ENCODE measurements around the gene CEL.
A peak's percentile ranks its signal among the peaks of the same experiment; 100 is the strongest.
"Not testable (repeated sequence)": the region's sequence is repeated elsewhere in the genome, so short reads cannot be mapped to it uniquely, and the experiment has no call there.

The CEL gene

GRCh38 chr9:133040892-133041479 lies 20.8 kb upstream of the CEL start:
- not testable (repeated sequence) for H3K27me3 Mint-ChIP-seq; H3K9me3 Mint-ChIP-seq; H3K4me3 Mint-ChIP-seq; ATAC-seq (replicated peaks)
- peak; percentile 26 to 37 (median 30) for DNase-seq
- peaks cover 15 to 17% of the 10 kb centered on the region in 2 donors for H3K4me1 Mint-ChIP-seq (ENCODE audit: low read depth in 2 of 2)
- H3K27ac Mint-ChIP-seq = peak overlapping the region in 1 of 2 donors; percentile 62
- peaks cover 29% of the 10 kb centered on the region for H3K36me3 Mint-ChIP-seq (ENCODE audit: insufficient read depth)

DNA sequence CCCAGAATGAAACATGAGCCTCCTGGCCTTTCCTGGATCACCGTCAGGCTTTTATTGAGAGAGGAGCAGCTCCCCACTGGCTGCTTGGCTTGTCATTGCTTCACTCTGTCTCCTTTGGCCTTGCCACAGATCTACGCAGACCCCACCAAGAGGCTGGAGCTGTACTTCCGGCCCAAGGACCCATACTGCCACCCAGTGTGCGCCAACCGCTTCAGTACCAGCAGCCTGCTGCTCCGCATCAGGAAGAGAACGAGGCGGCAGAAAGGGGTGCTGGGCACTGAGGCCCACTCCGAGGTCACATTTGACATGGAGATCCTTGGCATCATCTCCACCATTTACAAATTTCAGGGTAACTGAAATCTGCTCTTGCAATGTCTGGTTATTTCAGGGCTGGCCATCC lies 19.8 kb upstream of the CEL start:
- Mint-ChIP-seq H3K4me1 (ENCODE audit: low read depth in 2 of 2) (peaks cover 15 to 17% of the 10 kb centered on the region in 2 donors), H3K4me3 (no peak overlapping the region), H3K9me3 (no peaks in the 10 kb centered on the region), H3K36me3 (ENCODE audit: insufficient read depth) (peaks cover 35% of the 10 kb centered on the region), H3K27me3 (no peaks in the 10 kb centered on the region), H3K27ac (no peak overlapping the region)
- no peak for ATAC-seq (replicated peaks)
- no peak for DNase-seq

DNA sequence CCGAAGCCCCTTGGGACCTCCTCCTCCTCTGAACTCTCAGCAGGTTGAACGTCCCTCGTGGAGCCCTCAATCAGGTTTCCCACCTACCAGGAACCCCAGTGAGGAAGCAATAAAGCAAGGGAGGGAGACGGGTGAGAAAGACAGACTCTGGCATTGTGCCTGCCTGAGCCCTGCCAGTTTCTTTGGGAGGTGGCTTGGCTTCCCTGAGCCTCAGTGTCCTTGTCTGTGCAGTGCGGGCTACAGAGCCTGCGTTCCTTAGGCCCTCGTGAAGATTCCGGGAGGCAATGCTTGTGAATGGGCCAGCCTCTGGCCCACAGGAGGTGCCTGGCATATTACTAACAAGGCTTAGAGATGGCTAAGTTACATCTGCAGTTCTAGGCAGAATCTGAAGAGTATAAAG lies 19.1 kb upstream of the CEL start:
- H3K4me1 Mint-ChIP-seq (ENCODE audit: low read depth in 2 of 2) = peaks cover 14 to 17% of the 10 kb centered on the region in 2 donors

DNA sequence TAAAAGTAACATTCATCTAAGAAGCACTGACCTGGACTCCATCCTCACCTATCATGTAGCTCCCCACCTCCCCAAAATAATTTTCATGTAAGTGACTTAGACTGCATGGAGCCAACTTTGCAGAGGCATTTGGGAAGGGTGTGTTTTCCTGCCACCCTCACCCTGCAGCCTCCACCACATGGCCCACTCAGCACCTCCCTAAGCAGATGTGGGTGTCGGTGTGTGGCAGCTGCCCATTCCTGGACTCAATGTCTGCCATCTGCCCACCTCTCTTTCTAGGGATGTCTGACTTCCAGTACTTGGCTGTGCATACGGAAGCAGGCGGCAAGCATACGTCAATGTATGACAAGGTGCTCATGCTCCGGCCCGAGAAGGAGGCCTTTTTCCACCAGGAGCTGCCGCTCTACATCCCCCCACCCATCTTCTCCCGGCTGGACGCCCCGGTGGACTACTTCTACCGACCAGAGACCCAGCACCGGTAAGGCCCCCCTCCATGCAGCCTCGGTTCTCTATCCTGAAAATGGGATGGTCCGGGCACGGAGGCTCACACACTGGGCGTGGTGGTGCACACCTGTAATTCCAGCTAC lies 18.2 kb upstream of the CEL start:
- H3K27ac Mint-ChIP-seq = no peak overlapping the region
- H3K4me3 Mint-ChIP-seq = no peak overlapping the region
- H3K27me3 Mint-ChIP-seq = no peaks in the 10 kb centered on the region
- H3K36me3 Mint-ChIP-seq (ENCODE audit: insufficient read depth) = peaks cover 34% of the 10 kb centered on the region
- ATAC-seq (replicated peaks) = no peak
- H3K4me1 Mint-ChIP-seq (ENCODE audit: low read depth in 2 of 2) = peaks cover 9 to 12% of the 10 kb centered on the region in 2 donors
- no peak for DNase-seq
- H3K9me3 Mint-ChIP-seq = no peaks in the 10 kb centered on the region

More for the DNA sequence above, 19.1 kb upstream of the CEL start:
- DNase-seq (no peak), ATAC-seq (replicated peaks) (no peak)
- no peak overlapping the region for H3K27ac Mint-ChIP-seq
- H3K4me3 Mint-ChIP-seq = no peak overlapping the region
- peaks cover 35% of the 10 kb centered on the region for H3K36me3 Mint-ChIP-seq (ENCODE audit: insufficient read depth)
- no peaks in the 10 kb centered on the region for H3K27me3 Mint-ChIP-seq
- H3K9me3 Mint-ChIP-seq = no peaks in the 10 kb centered on the region

DNA sequence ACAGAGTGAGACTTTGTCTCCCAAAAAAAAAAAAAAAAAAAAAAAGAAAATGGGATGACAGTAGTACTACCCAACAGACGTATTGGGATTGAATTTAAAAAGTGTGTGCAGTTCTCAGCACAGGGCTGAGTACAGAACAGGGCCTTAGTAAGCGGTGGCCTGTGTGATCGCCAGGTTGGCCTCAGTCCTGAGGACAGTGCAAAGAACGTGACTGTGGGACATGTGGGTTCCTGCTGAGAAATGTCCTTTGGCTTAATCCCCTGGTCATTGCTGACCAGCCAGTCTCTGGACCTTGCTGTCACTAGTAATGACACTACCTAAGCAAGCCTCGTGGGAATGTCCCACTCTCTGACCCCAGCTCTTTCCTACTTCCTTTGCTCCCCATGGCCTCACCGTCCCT lies 17.7 kb upstream of the CEL start:
- no peaks in the 10 kb centered on the region for H3K9me3 Mint-ChIP-seq
- H3K4me3 Mint-ChIP-seq = no peak overlapping the region
- H3K4me1 Mint-ChIP-seq (ENCODE audit: low read depth in 2 of 2) = peaks cover 6 to 12% of the 10 kb centered on the region in 2 donors
- ATAC-seq (replicated peaks) (no peak), DNase-seq (no peak)
- H3K36me3 Mint-ChIP-seq (ENCODE audit: insufficient read depth) = peaks cover 34% of the 10 kb centered on the region
- no peaks in the 10 kb centered on the region for H3K27me3 Mint-ChIP-seq
- no peak overlapping the region for H3K27ac Mint-ChIP-seq

GRCh38 chr9:133044661-133045060 lies 17.1 kb upstream of the CEL start:
- no peaks in the 10 kb centered on the region for H3K9me3 Mint-ChIP-seq
- no peak for DNase-seq
- H3K27me3 Mint-ChIP-seq = no peaks in the 10 kb centered on the region
- peaks cover 6 to 12% of the 10 kb centered on the region in 2 donors for H3K4me1 Mint-ChIP-seq (ENCODE audit: low read depth in 2 of 2)
- no peak overlapping the region for H3K4me3 Mint-ChIP-seq
- no peak for ATAC-seq (replicated peaks)
- no peak overlapping the region for H3K27ac Mint-ChIP-seq
- H3K36me3 Mint-ChIP-seq (ENCODE audit: insufficient read depth) = peaks cover 34% of the 10 kb centered on the region

GRCh38 chr9:133045132-133045531 lies 16.6 kb upstream of the CEL start:
- Mint-ChIP-seq H3K4me3 (no peak overlapping the region), H3K4me1 (ENCODE audit: low read depth in 2 of 2) (peaks cover 4 to 10% of the 10 kb centered on the region in 2 donors), H3K36me3 (ENCODE audit: insufficient read depth) (peaks cover 34% of the 10 kb centered on the region)

GRCh38 chr9:133046196-133046899 lies 15.4 kb upstream of the CEL start:
- ATAC-seq (replicated peaks) = no peak
- H3K9me3 Mint-ChIP-seq = no peaks in the 10 kb centered on the region
- H3K4me1 Mint-ChIP-seq (ENCODE audit: low read depth in 2 of 2) = peaks cover 1 to 3% of the 10 kb centered on the region in 2 donors
- H3K27me3 Mint-ChIP-seq = no peaks in the 10 kb centered on the region
- H3K27ac Mint-ChIP-seq = no peak overlapping the region
- no peak overlapping the region for H3K4me3 Mint-ChIP-seq
- no peak for DNase-seq
- H3K36me3 Mint-ChIP-seq (ENCODE audit: insufficient read depth) = peaks cover 42% of the 10 kb centered on the region

More at GRCh38 chr9:133045132-133045531, 16.6 kb upstream of the CEL start:
- Mint-ChIP-seq H3K27ac (no peak overlapping the region), H3K9me3 (no peaks in the 10 kb centered on the region), H3K27me3 (no peaks in the 10 kb centered on the region)
- ATAC-seq (replicated peaks) (no peak), DNase-seq (no peak)

DNA sequence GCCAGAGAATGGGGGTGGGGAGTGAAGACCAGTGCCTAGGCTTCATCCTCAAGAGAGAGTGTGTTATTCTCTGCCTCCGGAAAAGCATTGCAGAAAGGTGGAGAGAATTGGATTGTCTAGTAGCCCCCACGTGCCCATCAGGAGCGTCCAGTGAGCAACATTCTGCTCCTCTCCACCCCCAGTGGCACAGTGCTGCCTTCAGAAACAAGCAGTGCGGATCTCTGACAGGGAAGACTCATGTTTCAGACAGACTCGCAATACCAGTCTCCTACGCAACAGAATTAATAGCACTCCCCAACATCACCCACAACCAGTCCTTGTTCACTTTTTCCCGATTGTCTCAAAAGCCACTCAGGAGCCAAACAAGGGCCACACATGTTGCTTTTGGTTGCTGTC lies 14.9 kb upstream of the CEL start:
- Mint-ChIP-seq H3K27ac (no peak overlapping the region), H3K4me1 (ENCODE audit: low read depth in 2 of 2) (no peaks in the 10 kb centered on the region), H3K4me3 (no peak overlapping the region), H3K9me3 (no peaks in the 10 kb centered on the region), H3K27me3 (no peaks in the 10 kb centered on the region), H3K36me3 (ENCODE audit: insufficient read depth) (peaks cover 42% of the 10 kb centered on the region)
- no peak for ATAC-seq (replicated peaks)
- DNase-seq = no peak

GRCh38 chr9:133048595-133048994 lies 13.2 kb upstream of the CEL start:
- no peak overlapping the region for H3K27ac Mint-ChIP-seq
- no peaks in the 10 kb centered on the region for H3K9me3 Mint-ChIP-seq
- peaks cover 39% of the 10 kb centered on the region for H3K36me3 Mint-ChIP-seq (ENCODE audit: insufficient read depth)
- ATAC-seq (replicated peaks) = peak; percentile 46
- H3K4me3 Mint-ChIP-seq = no peak overlapping the region
- peak in 2 of 3 experiments; percentile 11 for DNase-seq
- H3K4me1 Mint-ChIP-seq (ENCODE audit: low read depth in 2 of 2) = no peaks in the 10 kb centered on the region
- H3K27me3 Mint-ChIP-seq = no peaks in the 10 kb centered on the region

DNA sequence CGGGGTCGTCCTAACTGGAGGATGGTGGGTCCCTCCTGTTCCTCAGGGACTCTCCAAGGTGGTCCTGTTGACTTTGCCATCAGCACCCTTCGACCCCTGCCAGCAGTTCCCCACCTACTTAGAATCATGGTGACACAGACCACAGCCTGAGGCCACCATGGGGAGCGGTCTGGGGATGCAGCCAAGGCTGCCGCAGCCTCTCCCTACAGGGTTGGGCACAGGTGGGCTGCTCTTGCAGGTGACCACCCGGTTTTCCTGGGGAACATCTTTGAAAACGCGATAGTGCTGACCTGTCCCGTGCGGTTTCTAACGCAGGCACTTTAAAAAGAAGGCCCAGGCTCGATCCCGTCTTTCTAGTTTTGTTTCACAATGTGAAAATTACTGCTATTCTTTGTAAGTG lies 12.7 kb upstream of the CEL start:
- no peak for ATAC-seq (replicated peaks)
- peaks cover 40% of the 10 kb centered on the region for H3K36me3 Mint-ChIP-seq (ENCODE audit: insufficient read depth)
- no peak overlapping the region for H3K27ac Mint-ChIP-seq
- H3K27me3 Mint-ChIP-seq = no peaks in the 10 kb centered on the region
- no peak for DNase-seq
- no peaks in the 10 kb centered on the region for H3K4me1 Mint-ChIP-seq (ENCODE audit: low read depth in 2 of 2)
- no peaks in the 10 kb centered on the region for H3K9me3 Mint-ChIP-seq
- no peak overlapping the region for H3K4me3 Mint-ChIP-seq

DNA sequence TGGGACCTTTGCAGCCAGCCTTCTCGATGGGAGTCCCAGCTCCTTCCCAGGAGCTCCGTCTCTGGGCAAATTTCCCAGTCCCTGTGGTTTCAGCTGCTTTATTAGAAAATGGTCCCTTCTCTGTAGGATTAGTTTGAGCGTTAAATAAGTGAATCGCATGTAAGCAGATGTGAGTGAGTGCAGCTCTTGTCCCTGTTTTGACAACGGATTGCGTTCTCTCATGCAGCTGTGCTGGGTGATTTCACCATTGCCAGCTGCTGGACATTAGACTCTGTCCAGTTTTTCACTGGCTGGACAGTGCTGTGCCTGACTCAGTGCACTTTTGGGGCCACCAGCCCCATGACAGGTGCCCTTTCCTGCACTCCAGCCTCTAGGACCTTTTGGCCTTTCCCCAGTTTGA lies 11.6 kb upstream of the CEL start:
- no peaks in the 10 kb centered on the region for H3K9me3 Mint-ChIP-seq
- ATAC-seq (replicated peaks) (no peak), DNase-seq (no peak)
- H3K4me1 Mint-ChIP-seq (ENCODE audit: low read depth in 2 of 2) = no peaks in the 10 kb centered on the region
- H3K4me3 Mint-ChIP-seq = no peak overlapping the region
- H3K27me3 Mint-ChIP-seq = no peaks in the 10 kb centered on the region
- H3K27ac Mint-ChIP-seq = no peak overlapping the region
- peaks cover 37% of the 10 kb centered on the region for H3K36me3 Mint-ChIP-seq (ENCODE audit: insufficient read depth)

- Mint-ChIP-seq H3K9me3 (no peaks in the 10 kb centered on the region), H3K4me3 (no peak overlapping the region), H3K27me3 (no peaks in the 10 kb centered on the region), H3K27ac (no peak overlapping the region), H3K36me3 (ENCODE audit: insufficient read depth) (peaks cover 33% of the 10 kb centered on the region), H3K4me1 (ENCODE audit: low read depth in 2 of 2) (no peaks in the 10 kb centered on the region)
- ATAC-seq (replicated peaks) = no peak
- no peak for DNase-seq
These were observed 11.0 kb upstream of the CEL start for GRCh38 chr9:133050781-133051180.

- DNase-seq (no peak), ATAC-seq (replicated peaks) (no peak)
- peaks cover 0 to 1% of the 10 kb centered on the region in 2 donors for H3K4me1 Mint-ChIP-seq (ENCODE audit: low read depth in 2 of 2)
These were observed 10.4 kb upstream of the CEL start for GRCh38 chr9:133051281-133051900.

More at GRCh38 chr9:133051281-133051900, 10.4 kb upstream of the CEL start:
- no peaks in the 10 kb centered on the region for H3K27me3 Mint-ChIP-seq
- no peaks in the 10 kb centered on the region for H3K9me3 Mint-ChIP-seq
- H3K27ac Mint-ChIP-seq = no peak overlapping the region
- H3K36me3 Mint-ChIP-seq (ENCODE audit: insufficient read depth) = peaks cover 33% of the 10 kb centered on the region
- no peak overlapping the region for H3K4me3 Mint-ChIP-seq

Measured in effector memory CD8-positive, alpha-beta T cell (primary cell).